Measurements from ENCODE around the gene SH3GLB1. TPM values are rescaled to one million over a fixed set of nuclear protein-coding genes. Genes with fewer than 3 reads are reported as not detected.

SH3GLB1 gene
- total and polyA plus RNA-seq, 9 of the 15 experiments (the other 6 are each of a cell fraction or from before 2014, with no cell fraction given) = 8.6 to 34.2 (median 24.2) TPM

DNA sequence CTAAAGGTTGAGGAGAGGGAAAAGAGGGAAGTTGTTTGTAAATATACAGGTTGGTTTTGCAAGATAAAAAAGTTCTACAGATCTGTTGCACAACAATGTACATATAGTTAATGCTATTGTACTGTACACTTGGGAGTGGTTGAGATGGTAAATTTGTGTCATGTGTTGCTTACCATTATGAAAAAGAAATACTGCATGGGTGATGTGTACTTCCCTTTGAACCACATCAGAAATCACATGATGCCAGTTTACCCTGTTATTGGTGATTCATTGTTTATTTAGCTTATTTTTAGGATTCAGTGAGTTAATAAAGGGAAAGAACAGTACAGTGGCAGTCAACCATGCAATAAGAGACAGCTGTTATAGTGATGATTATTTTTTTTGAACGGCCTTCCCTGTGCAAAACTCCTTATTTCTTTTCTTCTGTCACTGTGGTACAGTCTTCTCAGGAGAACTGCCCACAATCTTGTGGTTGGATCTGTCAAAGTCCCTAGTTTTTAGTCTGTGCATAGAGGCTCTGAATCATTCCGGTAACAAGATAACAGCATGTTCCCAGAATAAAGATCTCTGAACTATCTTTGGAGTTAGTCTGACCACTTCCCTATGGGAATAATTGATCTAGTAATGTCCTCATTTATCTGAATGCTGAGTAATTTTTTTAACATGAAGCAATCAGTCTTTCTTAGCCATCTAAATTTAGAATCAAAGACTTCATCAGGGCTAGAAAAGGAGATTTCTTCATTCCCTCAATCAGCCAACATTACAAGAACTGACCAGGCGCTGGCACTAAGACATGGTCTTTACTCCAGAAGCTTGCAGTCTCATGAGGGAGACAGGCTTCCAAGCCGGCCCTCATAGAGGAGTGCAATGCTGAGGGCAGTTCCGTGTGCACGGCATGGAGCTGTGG lies 84.2 kb downstream of the SH3GLB1 start (continued):
- TF ChIP-seq, protein P1, sequence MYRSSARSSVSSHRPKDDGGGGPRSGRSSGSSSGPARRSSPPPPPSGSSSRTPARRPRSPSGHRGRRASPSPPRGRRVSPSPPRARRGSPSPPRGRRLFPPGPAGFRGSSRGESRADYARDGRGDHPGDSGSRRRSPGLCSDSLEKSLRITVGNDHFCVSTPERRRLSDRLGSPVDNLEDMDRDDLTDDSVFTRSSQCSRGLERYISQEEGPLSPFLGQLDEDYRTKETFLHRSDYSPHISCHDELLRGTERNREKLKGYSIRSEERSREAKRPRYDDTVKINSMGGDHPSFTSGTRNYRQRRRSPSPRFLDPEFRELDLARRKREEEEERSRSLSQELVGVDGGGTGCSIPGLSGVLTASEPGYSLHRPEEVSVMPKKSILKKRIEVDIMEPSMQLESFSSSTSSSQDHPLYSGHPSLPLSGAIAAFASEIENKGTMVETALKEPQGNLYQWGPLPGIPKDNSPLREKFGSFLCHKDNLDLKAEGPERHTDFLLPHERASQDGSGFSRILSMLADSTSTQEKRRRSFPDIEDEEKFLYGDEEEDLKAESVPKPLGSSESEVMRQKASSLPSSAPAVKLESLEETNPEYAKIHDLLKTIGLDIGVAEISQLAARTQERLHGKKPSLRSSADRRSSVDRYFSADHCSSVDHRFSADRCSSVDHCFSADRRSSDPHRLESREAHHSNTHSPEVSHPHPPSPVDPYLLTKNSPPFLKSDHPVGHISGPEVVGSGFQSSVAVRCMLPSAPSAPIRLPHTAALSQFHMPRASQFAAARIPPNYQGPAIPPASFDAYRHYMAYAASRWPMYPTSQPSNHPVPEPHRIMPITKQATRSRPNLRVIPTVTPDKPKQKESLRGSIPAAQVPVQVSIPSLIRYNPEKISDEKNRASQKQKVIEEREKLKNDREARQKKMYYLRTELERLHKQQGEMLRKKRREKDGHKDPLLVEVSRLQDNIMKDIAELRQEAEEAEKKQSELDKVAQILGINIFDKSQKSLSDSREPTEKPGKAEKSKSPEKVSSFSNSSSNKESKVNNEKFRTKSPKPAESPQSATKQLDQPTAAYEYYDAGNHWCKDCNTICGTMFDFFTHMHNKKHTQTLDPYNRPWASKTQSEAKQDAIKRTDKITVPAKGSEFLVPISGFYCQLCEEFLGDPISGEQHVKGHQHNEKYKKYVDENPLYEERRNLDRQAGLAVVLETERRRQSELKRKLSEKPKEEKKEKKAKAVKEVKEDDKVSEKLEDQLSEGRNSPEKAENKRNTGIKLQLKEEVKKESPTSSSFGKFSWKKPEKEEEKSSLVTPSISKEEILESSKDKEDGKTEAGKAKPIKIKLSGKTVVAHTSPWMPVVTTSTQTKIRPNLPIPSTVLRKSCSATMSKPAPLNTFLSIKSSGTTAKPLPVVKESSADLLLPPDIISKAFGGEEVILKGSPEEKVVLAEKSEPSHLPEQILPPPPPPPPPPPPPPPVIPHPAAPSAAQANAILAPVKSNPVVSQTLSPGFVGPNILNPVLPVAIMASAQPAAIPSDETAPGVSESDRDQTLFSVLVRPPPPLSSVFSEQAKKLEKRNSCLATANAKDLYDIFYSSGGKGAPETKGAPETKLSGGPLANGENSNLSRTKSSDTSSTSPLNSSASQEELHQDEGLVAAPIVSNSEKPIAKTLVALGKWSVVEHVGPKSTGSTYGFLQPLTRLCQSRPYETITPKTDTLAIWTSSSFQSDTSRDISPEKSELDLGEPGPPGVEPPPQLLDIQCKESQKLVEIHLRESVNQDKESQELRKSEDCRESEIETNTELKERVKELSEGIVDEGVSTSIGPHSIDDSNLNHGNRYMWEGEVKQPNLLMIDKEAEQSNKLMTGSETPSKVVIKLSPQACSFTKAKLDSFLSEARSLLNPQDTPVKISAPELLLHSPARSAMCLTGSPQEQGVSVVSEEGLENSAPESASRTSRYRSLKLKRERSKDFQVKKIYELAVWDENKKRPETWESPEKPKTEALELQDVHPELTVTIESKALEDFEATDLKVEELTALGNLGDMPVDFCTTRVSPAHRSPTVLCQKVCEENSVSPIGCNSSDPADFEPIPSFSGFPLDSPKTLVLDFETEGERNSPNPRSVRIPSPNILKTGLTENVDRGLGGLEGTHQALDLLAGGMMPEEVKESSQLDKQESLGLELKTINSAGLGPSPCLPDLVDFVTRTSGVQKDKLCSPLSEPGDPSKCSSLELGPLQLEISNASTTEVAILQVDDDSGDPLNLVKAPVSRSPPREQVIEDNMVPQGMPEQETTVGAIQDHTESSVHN (IDR thresholded peaks at IDR 0.05; ENCODE audit: borderline replicate concordance in 1 of 2, low read depth in 1 of 2) = peak in 1 of 2 experiments; percentile 72; a peak in 1 of 4 replicates
- TF ChIP-seq, protein P2, sequence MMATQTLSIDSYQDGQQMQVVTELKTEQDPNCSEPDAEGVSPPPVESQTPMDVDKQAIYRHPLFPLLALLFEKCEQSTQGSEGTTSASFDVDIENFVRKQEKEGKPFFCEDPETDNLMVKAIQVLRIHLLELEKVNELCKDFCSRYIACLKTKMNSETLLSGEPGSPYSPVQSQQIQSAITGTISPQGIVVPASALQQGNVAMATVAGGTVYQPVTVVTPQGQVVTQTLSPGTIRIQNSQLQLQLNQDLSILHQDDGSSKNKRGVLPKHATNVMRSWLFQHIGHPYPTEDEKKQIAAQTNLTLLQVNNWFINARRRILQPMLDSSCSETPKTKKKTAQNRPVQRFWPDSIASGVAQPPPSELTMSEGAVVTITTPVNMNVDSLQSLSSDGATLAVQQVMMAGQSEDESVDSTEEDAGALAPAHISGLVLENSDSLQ (IDR thresholded peaks at IDR 0.05) = peak; percentile 37; the same call in 1 of the 2 replicates
- TF ChIP-seq JUND (IDR thresholded peaks at IDR 0.05; ENCODE audit: borderline replicate concordance, low read depth, low read length) (peak; percentile 76), JUND (tag; IDR thresholded peaks at IDR 0.05; ENCODE audit: borderline replicate concordance, low read depth, low read length) (peak; percentile 62; the same call in 2 of the 3 replicates), SLC30A9 (CRISPR knock-in tag; IDR thresholded peaks at IDR 0.05) (no peak), PHB2 (IDR thresholded peaks at IDR 0.05; ENCODE audit: low read depth) (no peak), FOXA3 (CRISPR knock-in tag; conservative IDR thresholded peaks at IDR 0.05 in 1 of 2, IDR thresholded peaks at IDR 0.05 in 1 of 2) (peak; percentile 19 to 86; a peak in 3 of 4 replicates), SMAD2 (IDR thresholded peaks at IDR 0.05; ENCODE audit: low read depth, low read length) (no peak), FOXK2 (conservative IDR thresholded peaks at IDR 0.05 in 1 of 2, IDR thresholded peaks at IDR 0.05 in 1 of 2; ENCODE audit: low read depth in 2 of 2) (peak; percentile 28 to 33; a peak in 1 of 4 replicates), POLR3A (IDR thresholded peaks at IDR 0.05; ENCODE audit: borderline replicate concordance, extremely low read depth, insufficient read depth, insufficient read length) (no peak), HDAC1 (IDR thresholded peaks at IDR 0.05) (no peak), THRAP3 (IDR thresholded peaks at IDR 0.05; ENCODE audit: borderline replicate concordance) (no peak), RAD51 (IDR thresholded peaks at IDR 0.05; ENCODE audit: borderline replicate concordance, low read depth) (no peak), ZNF134 (CRISPR knock-in tag; conservative IDR thresholded peaks at IDR 0.05) (no peak), TCF3 (CRISPR knock-in tag; IDR thresholded peaks at IDR 0.05) (peak; percentile 32; the same call in 1 of the 2 replicates)
- TF ChIP-seq, protein P3, sequence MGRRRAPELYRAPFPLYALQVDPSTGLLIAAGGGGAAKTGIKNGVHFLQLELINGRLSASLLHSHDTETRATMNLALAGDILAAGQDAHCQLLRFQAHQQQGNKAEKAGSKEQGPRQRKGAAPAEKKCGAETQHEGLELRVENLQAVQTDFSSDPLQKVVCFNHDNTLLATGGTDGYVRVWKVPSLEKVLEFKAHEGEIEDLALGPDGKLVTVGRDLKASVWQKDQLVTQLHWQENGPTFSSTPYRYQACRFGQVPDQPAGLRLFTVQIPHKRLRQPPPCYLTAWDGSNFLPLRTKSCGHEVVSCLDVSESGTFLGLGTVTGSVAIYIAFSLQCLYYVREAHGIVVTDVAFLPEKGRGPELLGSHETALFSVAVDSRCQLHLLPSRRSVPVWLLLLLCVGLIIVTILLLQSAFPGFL (CRISPR knock-in tag; IDR thresholded peaks at IDR 0.05) = no peak

Measured in K562 (cell line).